ENCODE data around the gene SOX6.

SOX6 gene

DNA sequence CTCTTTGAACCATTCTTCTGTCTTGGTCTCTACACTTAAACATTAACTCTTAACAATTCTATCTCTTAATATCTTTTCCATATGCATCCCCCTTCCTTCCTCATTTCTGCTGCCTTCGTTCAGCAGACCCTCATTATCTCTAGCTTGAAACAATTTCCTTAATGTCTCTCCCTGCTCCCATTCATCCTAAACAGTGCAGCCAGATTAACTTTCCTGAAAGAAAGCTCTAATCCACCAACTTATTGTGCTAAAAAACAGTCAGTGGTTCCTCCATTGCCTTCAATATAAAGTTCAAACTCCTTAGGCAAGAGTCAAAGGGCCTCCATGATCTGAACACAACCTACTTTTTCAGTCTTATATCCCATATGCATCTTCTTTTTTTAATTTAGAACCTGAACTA lies 42.5 kb downstream of the SOX6 start:
- no peak for FAIRE-seq

DNA sequence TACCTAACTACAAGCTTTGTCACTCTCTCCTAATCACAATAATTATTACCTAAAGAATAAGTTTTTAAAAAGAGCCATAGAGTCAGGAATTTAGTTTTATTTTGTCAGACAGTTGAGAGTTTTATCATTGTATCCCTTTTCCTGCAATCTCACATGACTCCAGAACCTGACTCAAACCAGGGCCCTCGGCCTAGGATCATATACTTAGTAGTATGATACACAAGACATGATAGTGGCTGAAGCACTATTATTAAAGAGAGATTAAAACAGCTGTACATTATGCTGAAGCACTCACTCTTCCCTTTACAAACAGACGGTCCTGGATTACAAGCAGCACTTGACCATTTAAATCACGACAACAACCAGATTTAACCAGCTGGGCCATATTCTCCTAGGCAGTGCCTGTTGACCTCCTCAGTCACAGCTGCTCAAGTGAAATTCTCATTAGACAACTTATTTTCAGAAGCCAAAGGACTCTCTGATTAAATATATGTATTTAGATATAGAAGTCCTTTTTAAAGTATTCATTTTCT lies 44.0 kb downstream of the SOX6 start:
- no peak for FAIRE-seq

DNA sequence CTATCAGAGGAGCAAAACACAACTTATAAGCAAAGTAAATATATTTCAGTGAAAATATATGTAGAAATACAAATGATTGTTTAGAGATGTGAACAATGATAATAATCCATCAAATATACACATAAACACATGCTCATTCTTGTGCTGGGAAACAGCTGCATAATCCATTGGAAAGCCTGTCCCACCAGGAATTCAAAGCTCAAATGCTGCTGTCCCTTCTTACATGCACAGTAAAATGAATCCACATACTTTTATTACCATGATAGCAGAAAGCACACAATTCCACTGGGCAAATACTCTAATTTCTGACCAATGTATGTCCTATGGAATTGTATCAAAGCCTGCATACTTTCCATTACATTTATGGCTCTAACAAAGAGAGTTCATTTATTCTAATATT lies 44.5 kb downstream of the SOX6 start:
- no peak for FAIRE-seq

DNA sequence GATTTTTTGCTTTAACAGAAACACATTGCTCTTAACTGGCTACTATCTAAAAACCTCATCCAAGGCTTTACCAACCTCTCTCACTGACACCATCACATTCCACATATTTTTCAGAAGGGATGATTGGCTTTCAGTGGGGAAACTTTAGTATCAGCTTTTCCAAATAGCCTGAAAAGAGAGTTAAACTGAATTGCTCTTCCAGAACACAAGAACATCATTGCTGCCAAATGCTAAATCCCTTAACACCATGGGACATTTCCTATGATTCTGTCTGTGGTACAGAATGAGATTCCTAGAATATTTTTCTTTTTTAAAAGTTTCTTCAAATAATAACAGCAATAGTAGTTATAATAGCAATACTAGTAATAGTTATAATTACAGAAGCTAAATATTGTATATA lies 45.4 kb downstream of the SOX6 start:
- FAIRE-seq, result no peak

DNA sequence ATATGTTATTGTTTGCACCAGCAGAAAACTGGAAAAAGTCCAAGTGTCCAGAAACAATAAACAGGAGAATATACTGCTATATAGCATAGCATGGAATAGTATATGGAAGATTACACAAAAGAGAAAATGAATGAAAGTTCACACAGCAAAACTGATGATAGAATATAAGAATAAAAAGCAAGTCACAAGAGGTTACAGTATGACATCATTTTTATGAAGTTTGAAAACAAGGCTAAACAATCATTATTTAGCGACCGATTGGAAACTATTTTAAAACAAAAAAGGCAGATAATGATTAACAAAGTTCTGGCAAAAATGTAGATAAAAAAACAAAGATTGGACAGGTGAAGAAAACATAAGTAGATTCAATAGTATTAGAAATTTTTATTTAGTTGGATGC lies 47.1 kb downstream of the SOX6 start:
- FAIRE-seq, result no peak

DNA sequence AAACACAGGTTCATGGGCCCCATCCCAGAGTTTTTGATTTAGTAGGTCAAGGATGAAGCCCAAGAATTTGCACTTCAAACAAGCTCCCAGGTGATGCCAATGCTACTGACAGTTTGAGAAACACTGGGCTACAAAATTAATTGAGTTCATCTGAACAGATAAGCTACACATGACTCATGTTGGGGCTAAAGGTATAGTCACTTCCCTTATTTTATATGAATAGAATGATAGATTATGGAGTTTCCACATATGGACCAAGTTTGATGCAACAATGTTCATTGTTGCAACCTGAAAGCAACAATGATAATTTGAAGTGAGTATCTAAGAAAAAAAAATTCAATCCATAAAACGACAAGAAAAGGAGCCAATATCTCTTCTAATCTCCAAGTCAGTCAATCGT lies 54.9 kb downstream of the SOX6 start:
- FAIRE-seq, result no peak

DNA sequence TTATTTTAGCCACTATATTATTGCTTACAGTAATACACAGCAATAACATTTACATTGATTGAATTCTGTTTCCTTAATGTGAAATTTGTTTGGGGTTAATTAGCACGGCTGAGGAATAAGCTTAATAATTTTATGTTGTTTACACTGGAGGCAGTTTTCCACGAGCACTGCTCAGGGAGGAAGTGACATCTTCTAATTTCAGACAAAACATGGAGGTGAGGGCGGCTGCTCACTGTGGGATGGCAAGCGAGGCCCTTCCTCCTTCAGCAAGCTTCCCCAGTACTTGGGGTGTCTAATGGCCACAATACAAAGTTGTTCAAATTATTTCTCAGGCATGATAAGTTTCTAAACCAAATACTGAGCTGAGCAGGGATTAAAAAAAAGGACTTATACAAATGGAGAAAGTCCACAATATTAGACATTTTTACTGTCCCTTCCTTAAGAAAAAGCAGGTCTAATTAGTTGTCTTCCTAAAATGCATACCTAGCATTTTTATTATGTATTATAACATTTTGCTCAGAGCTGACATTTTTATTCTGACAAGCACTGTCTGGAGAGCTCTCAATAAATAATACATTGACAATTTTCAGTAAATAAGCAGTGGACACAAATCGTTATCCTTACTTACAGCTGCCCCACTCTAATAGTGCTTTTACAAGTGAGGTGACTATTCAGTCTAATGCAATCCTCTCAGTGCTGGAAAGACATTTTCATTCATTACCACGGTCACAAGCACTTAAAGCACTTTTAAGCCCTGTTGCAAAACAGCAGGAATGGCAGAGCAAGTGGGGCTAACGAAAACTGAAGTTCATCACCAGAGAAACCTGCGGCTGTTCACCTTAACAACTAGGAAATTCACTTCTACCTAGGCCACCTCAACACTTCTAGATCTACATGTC lies 56.2 kb downstream of the SOX6 start:
- FAIRE-seq, result no peak

DNA sequence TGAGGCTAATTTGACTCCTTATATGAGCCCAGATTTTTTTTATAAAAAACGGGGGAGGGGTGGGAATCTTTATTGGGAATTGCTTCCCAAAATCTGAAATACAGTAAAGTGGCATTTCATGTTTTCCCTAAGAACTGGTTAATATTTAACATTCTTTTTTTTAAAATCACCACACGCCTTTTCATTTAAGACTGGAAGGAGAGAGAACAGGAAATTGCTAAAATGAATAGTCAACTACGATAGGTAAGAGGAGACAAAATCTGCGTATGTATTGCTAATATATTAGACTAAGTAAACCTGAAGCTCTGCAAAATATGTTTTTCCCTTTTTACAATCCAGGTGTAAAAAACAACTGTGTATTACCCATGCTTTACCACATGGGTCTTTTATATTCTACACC lies 57.0 kb downstream of the SOX6 start:
- no peak for FAIRE-seq

DNA sequence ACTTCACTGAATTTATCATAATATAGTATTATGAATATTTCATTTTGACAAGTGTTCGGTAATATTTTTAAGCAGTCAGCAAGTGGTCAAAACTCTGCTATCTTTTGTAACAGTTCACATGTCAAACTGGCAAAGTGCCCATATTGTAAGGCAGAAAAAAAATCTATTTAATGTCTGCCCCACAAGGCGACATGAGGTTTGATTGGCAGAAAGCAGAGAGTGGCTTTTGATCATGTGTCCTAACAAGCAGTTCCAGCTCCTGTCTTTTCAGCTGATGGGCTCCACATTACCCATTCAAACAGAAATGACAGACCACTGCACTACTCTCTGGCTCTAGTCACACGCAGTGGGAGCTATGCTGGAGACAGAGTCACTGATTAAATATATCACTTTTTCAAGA lies 59.0 kb downstream of the SOX6 start:
- FAIRE-seq, result no peak

DNA sequence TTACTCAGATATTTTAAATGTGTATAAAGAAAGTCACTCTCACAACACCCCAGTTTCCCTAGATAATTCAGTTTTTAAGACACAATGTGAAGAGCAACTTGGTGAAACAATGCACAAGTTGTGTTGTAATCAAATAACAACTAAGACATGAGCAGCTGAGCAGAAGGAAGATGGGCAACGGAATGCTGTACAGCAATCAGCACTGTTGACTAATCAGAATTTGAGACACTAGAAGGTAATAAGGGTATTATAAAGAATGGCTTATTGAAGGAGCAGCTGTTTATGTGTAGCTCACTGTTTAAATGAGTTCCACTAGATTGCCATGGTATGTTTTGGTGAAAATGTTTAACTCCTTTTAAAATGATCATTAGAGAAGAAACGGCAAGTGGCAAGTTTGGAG lies 60.1 kb downstream of the SOX6 start:
- FAIRE-seq, result no peak

DNA sequence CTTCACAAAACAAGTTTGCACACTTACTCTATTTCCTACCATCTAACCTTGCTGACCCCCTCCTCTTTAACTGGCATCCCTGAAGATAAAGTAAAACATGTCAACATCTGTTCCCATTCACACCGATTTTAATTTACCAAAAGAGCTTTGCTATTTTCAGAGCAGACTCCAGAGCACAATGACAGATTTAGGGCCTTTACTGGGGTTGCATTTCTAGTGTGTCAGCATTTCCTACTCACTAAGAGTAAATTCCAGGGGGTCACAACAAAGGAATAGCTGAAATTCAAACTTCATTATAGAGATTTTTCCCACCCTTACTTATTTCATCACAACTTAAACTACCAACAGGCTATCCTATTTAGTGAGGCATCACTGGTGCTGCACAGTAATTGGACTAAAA lies 60.8 kb downstream of the SOX6 start:
- FAIRE-seq, result no peak

DNA sequence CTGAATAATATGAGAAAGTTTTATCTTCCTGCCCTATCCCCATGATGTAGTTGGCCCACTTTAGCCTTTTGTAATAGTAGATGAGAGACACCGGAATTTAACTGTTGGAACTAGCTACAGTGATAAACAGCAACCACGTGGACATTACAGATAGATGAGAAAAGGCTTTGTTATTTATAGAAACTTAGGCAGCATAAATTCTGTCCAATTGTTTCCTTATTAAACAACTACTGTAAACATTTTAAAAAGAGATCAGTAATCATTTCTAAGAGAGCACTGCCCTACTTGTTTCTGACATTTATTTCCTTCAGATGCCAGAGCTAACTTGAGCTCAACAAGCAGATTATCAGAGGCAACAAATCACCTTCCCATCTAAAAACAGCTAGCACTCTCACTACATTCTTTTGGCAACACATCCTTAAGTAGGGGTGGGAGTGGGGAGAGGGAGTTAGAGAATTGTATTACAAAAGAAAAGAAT lies 63.1 kb downstream of the SOX6 start:
- FAIRE-seq, result no peak

DNA sequence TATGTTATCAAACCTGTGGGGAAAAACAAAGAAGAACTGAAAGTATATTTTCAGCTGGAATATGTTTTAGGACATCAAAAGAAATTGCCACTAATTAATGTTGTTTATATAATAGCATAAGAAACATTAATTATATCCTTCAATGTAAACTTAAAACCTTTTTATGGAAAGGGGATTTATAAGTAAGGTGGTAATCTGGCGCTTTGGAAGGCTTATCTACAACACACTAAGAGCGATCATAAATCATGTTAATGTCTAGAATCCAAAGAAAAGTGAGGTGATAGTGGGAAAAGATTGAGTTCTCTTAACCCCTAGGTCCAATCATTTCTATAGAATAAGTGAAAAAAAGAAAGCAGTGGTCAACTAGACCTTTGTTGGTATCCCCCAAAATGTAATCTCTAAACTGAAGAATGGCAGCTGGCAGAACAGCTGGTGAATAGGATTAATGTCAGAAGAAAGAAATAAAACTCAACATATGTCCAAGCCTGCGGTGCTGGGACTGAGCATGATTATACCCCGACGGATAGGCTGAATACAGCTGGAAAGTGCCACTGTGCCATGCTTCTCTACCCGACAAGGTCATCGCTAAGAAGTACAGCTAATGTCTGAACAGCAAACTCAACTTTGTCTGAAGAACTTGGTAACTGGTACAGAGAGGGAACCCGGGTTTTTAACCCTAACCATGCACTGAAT lies 64.0 kb downstream of the SOX6 start:
- no peak for FAIRE-seq

DNA sequence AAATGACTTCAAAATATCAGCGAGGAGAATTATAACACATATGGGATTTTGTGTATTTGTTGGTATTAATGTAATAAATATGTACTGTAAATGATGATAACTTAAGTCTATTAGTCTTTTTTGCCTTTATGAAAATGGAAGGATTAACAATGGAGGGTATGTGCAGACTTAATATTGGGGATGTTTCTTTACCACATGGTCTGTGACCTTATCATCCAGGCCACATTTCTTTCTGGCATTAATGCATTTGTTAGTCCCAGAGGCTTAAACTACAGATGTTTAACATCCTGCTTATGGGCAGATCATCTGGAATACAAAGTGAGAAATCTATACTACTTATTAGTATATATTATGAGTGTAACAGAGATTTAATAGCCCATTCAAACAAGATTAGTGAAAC lies 64.6 kb downstream of the SOX6 start:
- peak; percentile 21 for FAIRE-seq

DNA sequence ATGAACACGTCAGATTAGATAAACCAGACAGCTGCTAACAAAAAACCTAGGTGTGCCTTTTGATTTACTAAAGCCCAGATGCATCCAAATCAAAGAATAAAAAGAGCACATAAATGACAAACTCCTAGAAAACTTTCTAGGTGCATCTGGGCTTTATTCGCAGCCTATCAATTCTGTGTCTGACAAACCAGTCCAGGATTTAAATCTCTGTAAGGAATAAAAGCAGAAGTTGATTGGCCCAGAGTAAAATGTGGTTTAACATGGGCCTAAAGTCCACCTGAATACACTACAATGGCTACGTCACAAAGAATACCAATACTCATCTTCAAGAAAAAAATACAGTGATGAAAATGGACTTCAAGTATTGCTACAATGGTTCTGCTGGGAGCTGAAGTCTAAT lies 66.8 kb downstream of the SOX6 start:
- FAIRE-seq, result no peak

DNA sequence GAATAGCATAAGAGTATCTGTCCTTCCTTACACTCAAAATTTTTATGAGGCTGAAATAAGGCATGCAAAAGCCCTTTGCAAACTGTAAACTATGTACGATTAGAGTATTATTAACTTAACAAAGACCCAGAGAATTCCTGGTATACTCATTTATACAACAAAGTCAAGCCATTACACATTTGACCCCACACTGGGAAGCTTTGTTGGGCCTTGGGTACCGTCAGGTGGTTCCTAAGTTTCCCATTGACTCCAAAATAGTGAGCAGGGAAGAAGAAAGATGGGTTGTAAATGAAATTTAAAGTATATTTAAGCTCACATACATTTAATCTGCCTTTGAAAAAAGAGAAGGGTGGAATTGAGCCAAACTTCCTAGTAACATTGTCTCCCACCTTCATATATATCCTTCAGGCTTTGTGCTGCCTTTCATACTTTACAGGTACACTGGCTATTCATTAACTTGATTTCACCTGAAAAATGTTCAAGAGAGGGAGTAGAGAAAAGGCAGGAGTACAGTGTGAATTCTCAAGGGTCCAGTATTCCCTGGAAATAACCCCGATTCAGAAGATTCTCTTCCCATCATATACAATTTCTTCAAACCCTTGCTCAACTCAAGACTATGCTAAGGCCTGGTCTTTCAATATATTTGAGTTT lies 68.6 kb downstream of the SOX6 start:
- FAIRE-seq, result no peak

DNA sequence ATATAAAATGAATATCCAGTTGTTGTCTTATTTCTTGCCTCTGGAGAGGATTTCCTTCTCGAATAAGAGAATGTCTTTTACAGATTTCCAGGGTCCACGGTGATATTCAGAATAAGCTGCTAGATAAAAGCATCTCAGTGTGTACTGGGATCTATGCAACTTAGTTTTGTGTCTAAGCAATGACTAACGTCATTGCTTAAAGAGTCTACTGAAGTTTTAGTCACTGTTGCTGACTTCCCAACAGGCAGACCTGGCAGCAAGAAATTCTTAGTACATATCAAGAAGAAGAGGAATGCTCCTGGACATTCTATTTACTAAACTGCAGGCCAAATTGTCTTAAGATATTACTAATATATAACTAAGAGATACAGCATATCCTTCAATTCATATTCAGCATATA lies 70.3 kb downstream of the SOX6 start:
- no peak for FAIRE-seq

DNA sequence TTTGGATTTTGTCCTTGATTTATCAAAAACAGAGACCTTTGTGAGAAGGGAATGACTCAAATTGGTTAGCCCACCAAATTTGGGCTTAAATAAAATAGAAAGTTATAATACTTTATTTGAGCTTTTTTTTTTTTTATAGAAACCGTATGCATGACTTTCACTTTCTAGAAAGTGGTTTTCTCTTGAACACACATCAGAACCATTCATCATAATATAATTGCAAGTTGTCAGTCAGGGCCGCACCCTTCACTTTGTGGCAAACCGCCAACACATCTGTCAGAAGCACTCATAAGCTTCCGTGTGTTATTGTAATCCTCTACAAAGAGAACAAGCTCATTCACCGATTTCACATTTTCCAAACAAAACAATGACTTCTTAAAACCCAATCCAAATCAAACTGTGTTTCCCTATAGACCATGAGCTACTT lies 76.1 kb downstream of the SOX6 start:
- no peak for FAIRE-seq

DNA sequence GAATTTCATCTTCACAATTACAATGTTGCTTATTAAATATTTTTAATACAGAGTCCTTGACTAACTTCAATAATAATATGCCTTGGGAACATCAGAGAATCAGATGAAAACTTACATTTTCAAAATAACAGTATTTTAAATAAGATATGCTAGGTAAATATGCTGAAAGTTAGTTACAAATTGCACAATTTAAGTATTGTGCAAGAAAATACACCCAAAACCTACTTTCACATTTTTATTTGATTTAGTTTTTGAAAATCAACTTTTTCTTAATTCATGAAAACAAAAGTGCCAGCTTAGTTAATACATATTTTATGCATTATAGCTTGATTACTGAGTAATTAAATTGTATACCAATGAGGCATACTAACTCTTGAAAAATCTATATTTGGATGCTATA lies 76.8 kb downstream of the SOX6 start:
- no peak for FAIRE-seq

DNA sequence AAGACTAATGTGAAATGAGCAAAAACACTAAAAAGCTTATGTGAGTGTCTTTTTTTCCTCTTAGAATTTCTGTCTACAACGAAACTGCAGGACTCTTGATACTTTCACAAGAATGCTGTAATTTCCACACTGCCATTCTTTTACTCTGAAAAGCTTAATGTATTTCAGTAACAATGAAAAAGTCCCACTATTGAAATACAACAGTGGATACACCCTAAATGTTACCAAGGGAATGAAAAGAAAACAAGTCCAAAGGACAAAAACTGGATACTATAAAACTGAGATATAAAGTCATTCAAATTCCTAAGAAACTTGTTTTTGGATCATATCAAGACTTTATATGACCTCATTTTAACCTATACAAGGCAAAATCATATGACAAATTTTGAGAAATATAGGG lies 77.4 kb downstream of the SOX6 start:
- FAIRE-seq, result no peak

DNA sequence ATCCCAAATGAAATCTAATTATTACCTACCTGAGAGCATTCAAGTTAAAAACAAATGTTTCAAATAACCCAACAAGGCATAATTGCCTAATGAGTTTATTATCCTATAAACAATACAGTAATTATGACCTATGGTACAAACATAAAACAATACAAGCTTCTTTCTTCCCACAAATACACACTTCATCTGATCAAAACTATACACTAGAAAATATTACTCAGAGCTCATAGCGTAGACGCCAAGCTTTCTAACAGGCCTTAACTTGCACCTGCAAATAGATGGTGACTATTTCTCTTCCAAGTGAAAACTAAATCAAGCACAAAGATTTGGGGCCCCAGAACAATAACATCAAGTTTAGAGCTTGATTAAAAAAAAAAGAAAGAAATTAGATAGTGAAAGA lies 78.1 kb downstream of the SOX6 start:
- FAIRE-seq, result no peak

DNA sequence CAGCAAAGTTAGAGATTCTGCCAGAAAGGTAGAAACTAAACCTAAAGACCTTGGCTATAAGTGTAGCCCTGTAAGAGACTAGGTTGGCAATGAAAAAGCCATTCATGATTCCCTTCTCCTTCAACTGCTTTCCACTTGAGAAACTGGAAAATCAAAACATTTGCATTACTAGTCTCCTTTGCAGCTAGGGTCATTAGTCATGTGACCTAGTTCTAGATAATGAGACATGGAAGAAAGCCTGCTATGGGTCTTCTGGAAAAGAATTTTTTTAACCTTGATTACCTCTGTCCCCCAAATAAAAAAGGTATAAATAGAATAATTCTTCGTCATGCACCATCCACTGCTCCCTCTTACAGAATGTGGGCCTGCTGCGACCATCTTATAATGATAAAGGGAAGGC lies 80.1 kb downstream of the SOX6 start:
- FAIRE-seq, result no peak

DNA sequence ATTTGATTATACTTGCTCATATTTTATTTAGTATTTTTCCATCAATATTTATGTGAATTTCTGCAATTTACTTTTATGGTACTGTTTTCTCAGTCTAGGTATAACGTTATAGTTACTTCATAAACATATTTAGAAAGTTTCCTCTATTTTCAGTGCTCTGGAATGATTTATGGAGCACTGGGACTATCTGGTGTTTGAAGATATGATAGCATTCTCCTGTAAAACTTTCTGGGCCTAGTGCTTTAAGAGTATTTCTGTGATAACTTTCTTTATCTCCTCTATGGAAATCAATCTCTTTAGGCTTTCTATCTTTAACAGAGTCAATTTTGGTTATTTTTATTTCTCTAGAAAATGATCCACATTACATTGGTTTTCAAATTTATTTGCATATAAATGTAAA lies 85.1 kb downstream of the SOX6 start:
- FAIRE-seq, result no peak

DNA sequence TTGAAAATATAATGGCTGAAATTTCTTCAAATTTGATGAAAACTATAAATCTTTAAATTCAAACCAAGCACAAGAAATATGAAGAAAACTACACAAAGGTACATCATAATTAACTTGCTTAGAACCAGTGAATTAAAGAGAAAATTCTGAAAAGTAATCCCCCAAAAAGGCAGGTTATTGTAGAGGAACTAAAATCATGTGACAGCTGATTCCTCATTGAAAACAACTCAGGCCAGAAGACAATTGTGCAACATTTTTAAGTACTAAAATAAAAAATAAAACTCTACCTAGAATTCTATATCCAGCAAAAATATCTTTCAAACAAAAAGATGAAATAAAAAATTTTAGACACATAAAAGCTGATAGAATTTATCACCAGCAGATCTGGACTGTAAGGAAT lies 90.3 kb downstream of the SOX6 start:
- FAIRE-seq, result no peak

Measured in endometrium (tissue), 2 donors.